Ovary (tissue), 9 donors: Measurements from ENCODE around the gene STK32C. TPM values are rescaled to one million over a fixed set of nuclear protein-coding genes. Genes with fewer than 3 reads are reported as not detected.

Experiments used
- DNase-seq, 5 donors: peaks; one replicate each; pipeline ENCODE4 v3.0.0-alpha.2; 2019 to 2020
- H3K27ac ChIP-seq, 2 donors: fragments of 200-600 bp; one replicate each; pipeline versions ENCODE4 v1.5.1 to v1.8.0; 2019 to 2022
- H3K27me3 ChIP-seq: fragments of 200-600 bp; one replicate; pipeline ENCODE4 v1.8.0; 2022
- H3K36me3 ChIP-seq: fragments of 200-600 bp; sonication (generic); one replicate; pipeline ENCODE4 v1.5.1; 2019
- H3K4me1 ChIP-seq: one replicate; pipeline ENCODE4 v1.8.1; 2013; ENCODE audit warnings: mild to moderate bottlenecking, moderate library complexity; ENCODE audit not compliant: insufficient read depth
- H3K4me3 ChIP-seq: fragments of 200-600 bp; sonication (generic); one replicate; pipeline ENCODE4 v1.5.1; 2017
- H3K9me3 ChIP-seq, 2 donors: fragments of 200-600 bp in 1 of 2; sonication (generic) in 1 of 2; one replicate each; pipeline versions ENCODE4 v1.5.1 to v1.8.1; 2013 to 2019; ENCODE audit warnings: mild to moderate bottlenecking in 1 of 2, moderate library complexity in 1 of 2
- CTCF ChIP-seq, 3 donors: fragments of 450-650 bp in 2 of 3; fragments of 200-600 bp in 1 of 3; IDR thresholded peaks; one replicate each; pipeline versions ENCODE4 v1.5.1 to v1.8.0; 2016 to 2022; ENCODE audit warnings: antibody characterized with exemption in 3 of 3, mild to moderate bottlenecking in 1 of 3
- EP300 ChIP-seq: sonication (generic); formaldehyde crosslinking; IDR thresholded peaks from one replicate; pipeline ENCODE4 v1.6.1; 2017; ENCODE audit warnings: antibody characterized with exemption
- POLR2A ChIP-seq: fragments of 450-650 bp; IDR thresholded peaks from one replicate; pipeline ENCODE4 v1.6.1; 2017; ENCODE audit warnings: antibody characterized with exemption, mild to moderate bottlenecking, moderate library complexity
- WGBS, 3 donors: extraction: QIAGEN DNeasy Blood & Tissue Kit in 1 of 3; methylation state at CpG; one replicate each; pipeline versions ENCODE4 v1.1.5 to v1.1.7; 2013 to 2017; 5-methylcytosine and 5-hydroxymethylcytosine counted together
- intact Hi-C, 4 donors: fragments of 100-400 bp; cut with DNase I; formaldehyde crosslinking; loops; one replicate each; pipeline versions ENCODE4 v1.11.0 to v1.15.1; 2022 to 2023
- polyA plus RNA-seq, 2 donors: library from polyadenylated mRNA; stranded (reverse); fragments of 200-250 nt in 1 of 2; fragments of 350-450 nt in 1 of 2; fragmentation: Illumina TruSeq in 1 of 2; extraction: RNeasy Lipid Tissue Mini Kit (QIAGEN cat#74804) in 1 of 2; gene quantifications; one replicate each; pipeline ENCODE4 v1.2.3, GENCODE V29; 2013 to 2014
- total RNA-seq, 7 donors: library from RNA; depleted of rRNA in 2 of 7; stranded (reverse); fragments of >200 nt in 2 of 7; fragmentation: NEBNext Ultra II Directional in 3 of 7; extraction: Animal tissue kit (Norgen Biotek cat#: 25700) in 3 of 7; gene quantifications; one replicate each; pipeline versions ENCODE4 v1.1.0 to v1.2.4, GENCODE V29; 2016 to 2023
- donor health status: DM: no; HTN: no; CAD: no; lungs with moderate emphysema.
- donor health status: DM: no; HTN: no; CAD: no.
- donor health status: Bipolar disorder and iron deficiency.
- donor health status: DM: yes; HTN: yes; CAD: no.
- donor health status: DM: no; HTN: no; CAD: no.
- donor health status: DM: yes; HTN: yes; CAD: no.

STK32C gene
- total and polyA plus RNA-seq, 9 donors, result 2.6 to 13.8 (median 8.8) TPM

GRCh38 chr10:132274581-132274980 lies 33.2 kb downstream of the STK32C start:
- H3K27me3 ChIP-seq, result no peaks in the 10 kb centered on the region
- peaks cover 6% of the 10 kb centered on the region for H3K4me1 ChIP-seq
- intact Hi-C loops, result no loop called here
- no peaks in the 10 kb centered on the region for H3K9me3 ChIP-seq
- TF ChIP-seq EP300 (no peak), CTCF (IDR thresholded peaks at IDR 0.05) (no peak), POLR2A (no peak)
- H3K36me3 ChIP-seq, result no peaks in the 10 kb centered on the region
- DNase-seq, result peak in 1 of 5 donors; percentile 24
- no peak overlapping the region for H3K4me3 ChIP-seq
- H3K27ac ChIP-seq, result no peak overlapping the region
- WGBS, 3 donors, result 95 to 97% (median 96%) methylated on average over 19 of the region's 19 CpGs

GRCh38 chr10:132273966-132274365 lies 33.8 kb downstream of the STK32C start:
- Histone ChIP-seq H3K4me1 (peaks cover 6% of the 10 kb centered on the region), H3K4me3 (no peak overlapping the region), H3K27me3 (no peaks in the 10 kb centered on the region), H3K27ac (no peak overlapping the region), H3K36me3 (no peaks in the 10 kb centered on the region), H3K9me3 (no peaks in the 10 kb centered on the region)
- 83 to 93% (median 90%) methylated on average over 11 of the region's 11 CpGs for whole genome bisulfite sequencing, 3 donors
- no peak for TF ChIP-seq POLR2A
- TF ChIP-seq CTCF (IDR thresholded peaks at IDR 0.05), result no peak
- no peak for TF ChIP-seq EP300
- DNase-seq, result peak in 1 of 5 donors; percentile 17
- intact Hi-C loops, result no loop called here

GRCh38 chr10:132273304-132273944 lies 34.3 kb downstream of the STK32C start:
- H3K9me3 ChIP-seq, result no peaks in the 10 kb centered on the region
- no peak overlapping the region for H3K27ac ChIP-seq
- no peak for DNase-seq
- no peak for TF ChIP-seq POLR2A
- no peak for TF ChIP-seq EP300
- TF ChIP-seq CTCF (IDR thresholded peaks at IDR 0.05), result no peak
- 92 to 94% (median 93%) methylated on average over 8 of the region's 8 CpGs for WGBS, 3 donors
- no peaks in the 10 kb centered on the region for H3K27me3 ChIP-seq
- no peak overlapping the region for H3K4me3 ChIP-seq
- H3K4me1 ChIP-seq, result peaks cover 6% of the 10 kb centered on the region
- H3K36me3 ChIP-seq, result no peaks in the 10 kb centered on the region
- intact Hi-C loops, result no loop called here

- no peak overlapping the region for H3K27ac ChIP-seq
- no peaks in the 10 kb centered on the region for H3K27me3 ChIP-seq
- no peaks in the 10 kb centered on the region for H3K9me3 ChIP-seq
- intact Hi-C loops, result no loop called here
- no peak overlapping the region for H3K4me3 ChIP-seq
- no peak for TF ChIP-seq CTCF (IDR thresholded peaks at IDR 0.05)
- TF ChIP-seq EP300, result no peak
- no peak for TF ChIP-seq POLR2A
- DNase-seq, result peak; percentile 42 to 76 (median 47)
- peaks cover 6% of the 10 kb centered on the region for H3K4me1 ChIP-seq
- H3K36me3 ChIP-seq, result no peaks in the 10 kb centered on the region
- 15 to 24% (median 15%) methylated on average over 35 of the region's 35 CpGs for WGBS, 3 donors
These were observed 35.3 kb downstream of the STK32C start for GRCh38 chr10:132272231-132272971.
